HEK293 (cell line): Measurements from ENCODE around the gene OXSR1.

Experiments used
- CTCF ChIA-PET: fragments of 350-600 bp; formaldehyde crosslinking; extraction: SDS; loops from one replicate; lab custom pipeline; 2021; ENCODE audit warnings: antibody characterized with exemption; lab: Yijun Ruan, JAX
- POLR2A ChIA-PET: fragments of 300-600 bp; formaldehyde crosslinking; extraction: SDS; loops from one replicate; lab custom pipeline; 2020; ENCODE audit warnings: antibody characterized with exemption, inconsistent platforms; lab: Yijun Ruan, JAX
- H3K27ac ChIP-seq: fragments of 200-500 bp; sonication (Bioruptor generic); 2 replicates; pipeline ENCODE4 v1.5.1; 2014; ENCODE audit warnings: low read depth, low read length, control low read depth, inconsistent platforms; ENCODE audit errors: extremely low read depth
- H3K36me3 ChIP-seq, 2 experiments: fragments of 200-500 bp in 1 of 2; sonication (Bioruptor generic) in 1 of 2; 1 replicate in 1 of 2; 2 replicates in 1 of 2; pipeline ENCODE4 v1.5.1; 2014 to 2017; ENCODE audit warnings: inconsistent platforms in 2 of 2, low read length in 2 of 2; ENCODE audit not compliant: control insufficient read depth in 2 of 2, insufficient read depth in 1 of 2
- H3K4me1 ChIP-seq: fragments of 200-500 bp; sonication (Bioruptor generic); 2 replicates; pipeline ENCODE4 v1.5.1; 2014; ENCODE audit warnings: mild to moderate bottlenecking, low read length, inconsistent platforms; ENCODE audit not compliant: control insufficient read depth, insufficient read depth
- H3K4me3 ChIP-seq: 2 replicates; pipeline ENCODE4 v1.5.1; 2011; ENCODE audit warnings: low read depth, mild to moderate bottlenecking, control low read depth, low read length, moderate library complexity
- H3K9me3 ChIP-seq: fragments of 200-500 bp; sonication (Bioruptor generic); 2 replicates; pipeline ENCODE4 v1.5.1; 2014; ENCODE audit warnings: low read depth, low read length, inconsistent platforms; ENCODE audit not compliant: control insufficient read depth, insufficient read depth
- BCL11A ChIP-seq: fragments of 450-650 bp; formaldehyde crosslinking; IDR thresholded peaks from 2 replicates; pipeline ENCODE4 v1.5.1; 2016; ENCODE audit warnings: low read depth, missing biosample characterization, missing genetic modification characterization
- EGR2 ChIP-seq: fragments of 450-650 bp; formaldehyde crosslinking; IDR thresholded peaks from 2 replicates; pipeline ENCODE4 v1.5.1; 2016; ENCODE audit warnings: low read depth, missing biosample characterization, missing genetic modification characterization
- GLIS1 ChIP-seq: fragments of 450-650 bp; formaldehyde crosslinking; IDR thresholded peaks from 2 replicates; pipeline ENCODE4 v1.5.1; 2016; ENCODE audit warnings: missing biosample characterization, missing genetic modification characterization
- GLIS2 ChIP-seq: fragments of 450-650 bp; formaldehyde crosslinking; IDR thresholded peaks from 2 replicates; pipeline ENCODE4 v1.5.1; 2016; ENCODE audit warnings: missing biosample characterization, missing genetic modification characterization
- KLF16 ChIP-seq: fragments of 450-650 bp; formaldehyde crosslinking; IDR thresholded peaks from 2 replicates; pipeline ENCODE4 v1.5.1; 2017; ENCODE audit warnings: missing biosample characterization, missing genetic modification characterization
- KLF8 ChIP-seq: fragments of 450-650 bp; formaldehyde crosslinking; IDR thresholded peaks from 2 replicates; pipeline ENCODE4 v1.5.1; 2016; ENCODE audit warnings: missing biosample characterization, missing genetic modification characterization
- PRDM1 ChIP-seq: fragments of 450-650 bp; formaldehyde crosslinking; IDR thresholded peaks from 2 replicates; pipeline ENCODE4; 2016; ENCODE audit warnings: missing biosample characterization, missing genetic modification characterization
- ZBTB17 ChIP-seq: fragments of 450-650 bp; formaldehyde crosslinking; IDR thresholded peaks from 2 replicates; pipeline ENCODE4 v1.5.1; 2016; ENCODE audit warnings: missing biosample characterization, missing genetic modification characterization
- ZBTB20 ChIP-seq: fragments of 450-650 bp; formaldehyde crosslinking; IDR thresholded peaks from 2 replicates; pipeline ENCODE4 v1.5.1; 2016; ENCODE audit warnings: missing biosample characterization, missing genetic modification characterization
- ZBTB8A ChIP-seq: fragments of 450-650 bp; formaldehyde crosslinking; IDR thresholded peaks from 2 replicates; pipeline ENCODE4 v1.5.1; 2016; ENCODE audit warnings: missing biosample characterization, missing genetic modification characterization
- ZEB2 ChIP-seq: fragments of 450-650 bp; formaldehyde crosslinking; IDR thresholded peaks from 2 replicates; pipeline ENCODE4 v1.5.1; 2016; ENCODE audit warnings: missing biosample characterization, missing genetic modification characterization
- ZFP37 ChIP-seq: fragments of 450-650 bp; formaldehyde crosslinking; IDR thresholded peaks from 2 replicates; pipeline ENCODE4 v1.5.1; 2016; ENCODE audit warnings: missing biosample characterization, missing genetic modification characterization
- ZIC2 ChIP-seq: fragments of 450-650 bp; formaldehyde crosslinking; IDR thresholded peaks from 2 replicates; pipeline ENCODE4 v1.5.1; 2016; ENCODE audit warnings: missing biosample characterization, missing genetic modification characterization
- ZNF202 ChIP-seq: fragments of 450-650 bp; formaldehyde crosslinking; IDR thresholded peaks from 2 replicates; pipeline ENCODE4 v1.5.1; 2016; ENCODE audit warnings: missing biosample characterization, missing genetic modification characterization, borderline replicate concordance
- ZNF221 ChIP-seq: fragments of 450-650 bp; formaldehyde crosslinking; IDR thresholded peaks from 2 replicates; pipeline ENCODE4 v1.5.1; 2017; ENCODE audit warnings: missing biosample characterization, missing genetic modification characterization, borderline replicate concordance
- ZNF248 ChIP-seq: fragments of 450-650 bp; formaldehyde crosslinking; IDR thresholded peaks from 2 replicates; pipeline ENCODE4 v1.5.1; 2017; ENCODE audit warnings: missing biosample characterization, missing genetic modification characterization
- ZNF324 ChIP-seq: fragments of 450-650 bp; formaldehyde crosslinking; IDR thresholded peaks from 2 replicates; pipeline ENCODE4 v1.5.1; 2016; ENCODE audit warnings: missing biosample characterization, missing genetic modification characterization
- ZNF335 ChIP-seq: fragments of 450-650 bp; formaldehyde crosslinking; conservative IDR thresholded peaks from 2 replicates; pipeline ENCODE4 v1.5.1; 2016; ENCODE audit warnings: missing biosample characterization, missing genetic modification characterization
- ZNF501 ChIP-seq: fragments of 450-650 bp; formaldehyde crosslinking; IDR thresholded peaks from 2 replicates; pipeline ENCODE4 v1.5.1; 2016; ENCODE audit warnings: missing biosample characterization, missing genetic modification characterization
- ZNF600 ChIP-seq: fragments of 450-650 bp; formaldehyde crosslinking; IDR thresholded peaks from 2 replicates; pipeline ENCODE4 v1.5.1; 2016; ENCODE audit warnings: missing biosample characterization, missing genetic modification characterization
- ZNF623 ChIP-seq: fragments of 450-650 bp; formaldehyde crosslinking; IDR thresholded peaks from 2 replicates; pipeline ENCODE4 v1.5.1; 2016; ENCODE audit warnings: missing biosample characterization, missing genetic modification characterization
- TF ChIP-seq, protein P1 (sequence below): fragments of 450-650 bp; formaldehyde crosslinking; IDR thresholded peaks from 2 replicates; pipeline ENCODE4 v1.5.1; 2016; ENCODE audit warnings: missing biosample characterization, missing genetic modification characterization
- TF ChIP-seq, protein P2 (sequence below): fragments of 450-650 bp; formaldehyde crosslinking; optimal IDR thresholded peaks from 2 replicates; pipeline ENCODE3; 2016; ENCODE audit warnings: missing biosample characterization, mild to moderate bottlenecking, missing genetic modification characterization
- TF ChIP-seq, protein P3 (sequence below): fragments of 450-650 bp; formaldehyde crosslinking; IDR thresholded peaks from 2 replicates; pipeline ENCODE4 v1.5.1; 2016; ENCODE audit warnings: missing biosample characterization, missing genetic modification characterization
- TF ChIP-seq, protein P4 (sequence below): fragments of 450-650 bp; formaldehyde crosslinking; conservative IDR thresholded peaks from 2 replicates; pipeline ENCODE4 v1.5.1; 2016; ENCODE audit warnings: low read depth, missing biosample characterization, missing genetic modification characterization
- TF ChIP-seq, protein P5 (sequence below): fragments of 450-650 bp; formaldehyde crosslinking; IDR thresholded peaks from 2 replicates; pipeline ENCODE4 v1.5.1; 2017; ENCODE audit warnings: missing biosample characterization, missing genetic modification characterization

OXSR1 gene

DNA sequence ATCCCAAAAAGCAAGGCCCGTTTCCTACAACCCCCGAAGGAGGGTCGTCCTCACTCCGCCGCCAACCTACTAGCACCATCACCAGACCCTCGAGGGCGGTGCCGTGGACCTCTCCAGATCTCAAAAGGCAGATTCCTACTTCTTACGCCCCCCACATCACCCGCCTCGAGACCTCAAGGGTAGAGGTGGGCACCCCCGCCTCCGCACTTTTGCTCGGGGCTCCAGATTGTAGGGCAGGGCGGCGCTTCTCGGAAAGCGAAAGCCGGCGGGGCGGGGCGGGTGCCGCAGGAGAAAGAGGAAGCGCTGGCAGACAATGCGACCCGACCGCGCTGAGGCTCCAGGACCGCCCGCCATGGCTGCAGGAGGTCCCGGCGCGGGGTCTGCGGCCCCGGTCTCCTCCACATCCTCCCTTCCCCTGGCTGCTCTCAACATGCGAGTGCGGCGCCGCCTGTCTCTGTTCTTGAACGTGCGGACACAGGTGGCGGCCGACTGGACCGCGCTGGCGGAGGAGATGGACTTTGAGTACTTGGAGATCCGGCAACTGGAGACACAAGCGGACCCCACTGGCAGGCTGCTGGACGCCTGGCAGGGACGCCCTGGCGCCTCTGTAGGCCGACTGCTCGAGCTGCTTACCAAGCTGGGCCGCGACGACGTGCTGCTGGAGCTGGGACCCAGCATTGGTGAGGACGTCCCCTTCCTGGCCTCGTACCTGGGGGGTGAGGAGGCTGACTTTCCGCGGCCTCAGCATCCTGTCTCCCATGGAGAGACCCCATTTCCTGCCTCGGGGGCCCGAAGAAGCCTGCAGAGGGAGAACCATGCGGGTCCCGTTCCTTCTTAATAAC lies 26.8 kb upstream of the OXSR1 start, which contains the start of gene MYD88:
Gene MYD88 (plus strand): TSS at position 313 of the 842 bp plus-strand sequence. CDS start 40 bp downstream, at position 353.
- Histone ChIP-seq H3K27ac (no peak within 1 kb of the TSS; the same call in 1 of the 2 replicates), H3K4me3 (peak within 1 kb of the TSS; percentile 66), H3K4me1 (no peaks in the 10 kb centered on the region), H3K9me3 (no peaks in the 10 kb centered on the region), H3K36me3 (peaks cover 0 to 17% of the 10 kb centered on the region in 2 experiments; a peak in 1 of 3 replicates)
- ChIA-PET POLR2A (interaction anchor here (3.5 kb wide), 1 partner anchor 26 kb away, joined by 48 read pairs; the partner anchor contains the start of gene OXSR1), CTCF (interaction anchor here (1.4 kb wide), 1 partner anchor 208 kb away, joined by 6 read pairs; the partner anchor contains the start of gene XYLB)
- TF ChIP-seq KLF8 (tag by site-specific recombination) (0 out of 2 replicates have a peak, but pooled peaks have one; percentile 16), EGR2 (tag by site-specific recombination) (peak; percentile 72), ZNF324 (tag by site-specific recombination) (peak; percentile 33; the same call in 1 of the 2 replicates), ZNF335 (peak; percentile 95), ZBTB8A (tag by site-specific recombination) (peak; percentile 9; the same call in 1 of the 2 replicates), ZNF623 (tag by site-specific recombination) (no peak), KLF16 (tag by site-specific recombination) (no peak), GLIS2 (tag by site-specific recombination) (peak; percentile 93), GLIS1 (peak; percentile 47; the same call in 1 of the 2 replicates), ZNF600 (tag by site-specific recombination) (peak; percentile 95), ZBTB17 (tag by site-specific recombination) (peak; percentile 82), ZFP37 (tag by site-specific recombination) (0 out of 2 replicates have a peak, but pooled peaks have one; percentile 40), ZNF202 (tag by site-specific recombination) (no peak), BCL11A (tag by site-specific recombination) (no peak), ZIC2 (tag by site-specific recombination) (peak; percentile 64), PRDM1 (tag by site-specific recombination) (peak; percentile 37; the same call in 1 of the 2 replicates), ZBTB20 (tag by site-specific recombination) (peak; percentile 69; the same call in 1 of the 2 replicates), ZNF501 (tag by site-specific recombination) (peak; percentile 69; the same call in 1 of the 2 replicates), ZNF221 (tag by site-specific recombination) (no peak), ZNF248 (tag by site-specific recombination) (no peak), ZEB2 (tag by site-specific recombination) (0 out of 2 replicates have a peak, but pooled peaks have one; percentile 35)
- TF ChIP-seq, protein P1, sequence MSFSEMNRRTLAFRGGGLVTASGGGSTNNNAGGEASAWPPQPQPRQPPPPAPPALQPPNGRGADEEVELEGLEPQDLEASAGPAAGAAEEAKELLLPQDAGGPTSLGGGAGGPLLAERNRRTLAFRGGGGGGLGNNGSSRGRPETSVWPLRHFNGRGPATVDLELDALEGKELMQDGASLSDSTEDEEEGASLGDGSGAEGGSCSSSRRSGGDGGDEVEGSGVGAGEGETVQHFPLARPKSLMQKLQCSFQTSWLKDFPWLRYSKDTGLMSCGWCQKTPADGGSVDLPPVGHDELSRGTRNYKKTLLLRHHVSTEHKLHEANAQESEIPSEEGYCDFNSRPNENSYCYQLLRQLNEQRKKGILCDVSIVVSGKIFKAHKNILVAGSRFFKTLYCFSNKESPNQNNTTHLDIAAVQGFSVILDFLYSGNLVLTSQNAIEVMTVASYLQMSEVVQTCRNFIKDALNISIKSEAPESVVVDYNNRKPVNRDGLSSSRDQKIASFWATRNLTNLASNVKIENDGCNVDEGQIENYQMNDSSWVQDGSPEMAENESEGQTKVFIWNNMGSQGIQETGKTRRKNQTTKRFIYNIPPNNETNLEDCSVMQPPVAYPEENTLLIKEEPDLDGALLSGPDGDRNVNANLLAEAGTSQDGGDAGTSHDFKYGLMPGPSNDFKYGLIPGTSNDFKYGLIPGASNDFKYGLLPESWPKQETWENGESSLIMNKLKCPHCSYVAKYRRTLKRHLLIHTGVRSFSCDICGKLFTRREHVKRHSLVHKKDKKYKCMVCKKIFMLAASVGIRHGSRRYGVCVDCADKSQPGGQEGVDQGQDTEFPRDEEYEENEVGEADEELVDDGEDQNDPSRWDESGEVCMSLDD (tag by site-specific recombination): peak; percentile 45; the same call in 1 of the 2 replicates
- TF ChIP-seq, protein P2, sequence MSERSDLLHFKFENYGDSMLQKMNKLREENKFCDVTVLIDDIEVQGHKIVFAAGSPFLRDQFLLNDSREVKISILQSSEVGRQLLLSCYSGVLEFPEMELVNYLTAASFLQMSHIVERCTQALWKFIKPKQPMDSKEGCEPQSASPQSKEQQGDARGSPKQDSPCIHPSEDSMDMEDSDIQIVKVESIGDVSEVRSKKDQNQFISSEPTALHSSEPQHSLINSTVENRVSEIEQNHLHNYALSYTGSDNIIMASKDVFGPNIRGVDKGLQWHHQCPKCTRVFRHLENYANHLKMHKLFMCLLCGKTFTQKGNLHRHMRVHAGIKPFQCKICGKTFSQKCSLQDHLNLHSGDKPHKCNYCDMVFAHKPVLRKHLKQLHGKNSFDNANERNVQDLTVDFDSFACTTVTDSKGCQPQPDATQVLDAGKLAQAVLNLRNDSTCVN (tag by site-specific recombination): peak; percentile 36
- TF ChIP-seq, protein P3, sequence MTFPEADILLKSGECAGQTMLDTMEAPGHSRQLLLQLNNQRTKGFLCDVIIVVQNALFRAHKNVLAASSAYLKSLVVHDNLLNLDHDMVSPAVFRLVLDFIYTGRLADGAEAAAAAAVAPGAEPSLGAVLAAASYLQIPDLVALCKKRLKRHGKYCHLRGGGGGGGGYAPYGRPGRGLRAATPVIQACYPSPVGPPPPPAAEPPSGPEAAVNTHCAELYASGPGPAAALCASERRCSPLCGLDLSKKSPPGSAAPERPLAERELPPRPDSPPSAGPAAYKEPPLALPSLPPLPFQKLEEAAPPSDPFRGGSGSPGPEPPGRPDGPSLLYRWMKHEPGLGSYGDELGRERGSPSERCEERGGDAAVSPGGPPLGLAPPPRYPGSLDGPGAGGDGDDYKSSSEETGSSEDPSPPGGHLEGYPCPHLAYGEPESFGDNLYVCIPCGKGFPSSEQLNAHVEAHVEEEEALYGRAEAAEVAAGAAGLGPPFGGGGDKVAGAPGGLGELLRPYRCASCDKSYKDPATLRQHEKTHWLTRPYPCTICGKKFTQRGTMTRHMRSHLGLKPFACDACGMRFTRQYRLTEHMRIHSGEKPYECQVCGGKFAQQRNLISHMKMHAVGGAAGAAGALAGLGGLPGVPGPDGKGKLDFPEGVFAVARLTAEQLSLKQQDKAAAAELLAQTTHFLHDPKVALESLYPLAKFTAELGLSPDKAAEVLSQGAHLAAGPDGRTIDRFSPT: 0 out of 2 replicates have a peak, but pooled peaks have one; percentile 24
- TF ChIP-seq, protein P4, sequence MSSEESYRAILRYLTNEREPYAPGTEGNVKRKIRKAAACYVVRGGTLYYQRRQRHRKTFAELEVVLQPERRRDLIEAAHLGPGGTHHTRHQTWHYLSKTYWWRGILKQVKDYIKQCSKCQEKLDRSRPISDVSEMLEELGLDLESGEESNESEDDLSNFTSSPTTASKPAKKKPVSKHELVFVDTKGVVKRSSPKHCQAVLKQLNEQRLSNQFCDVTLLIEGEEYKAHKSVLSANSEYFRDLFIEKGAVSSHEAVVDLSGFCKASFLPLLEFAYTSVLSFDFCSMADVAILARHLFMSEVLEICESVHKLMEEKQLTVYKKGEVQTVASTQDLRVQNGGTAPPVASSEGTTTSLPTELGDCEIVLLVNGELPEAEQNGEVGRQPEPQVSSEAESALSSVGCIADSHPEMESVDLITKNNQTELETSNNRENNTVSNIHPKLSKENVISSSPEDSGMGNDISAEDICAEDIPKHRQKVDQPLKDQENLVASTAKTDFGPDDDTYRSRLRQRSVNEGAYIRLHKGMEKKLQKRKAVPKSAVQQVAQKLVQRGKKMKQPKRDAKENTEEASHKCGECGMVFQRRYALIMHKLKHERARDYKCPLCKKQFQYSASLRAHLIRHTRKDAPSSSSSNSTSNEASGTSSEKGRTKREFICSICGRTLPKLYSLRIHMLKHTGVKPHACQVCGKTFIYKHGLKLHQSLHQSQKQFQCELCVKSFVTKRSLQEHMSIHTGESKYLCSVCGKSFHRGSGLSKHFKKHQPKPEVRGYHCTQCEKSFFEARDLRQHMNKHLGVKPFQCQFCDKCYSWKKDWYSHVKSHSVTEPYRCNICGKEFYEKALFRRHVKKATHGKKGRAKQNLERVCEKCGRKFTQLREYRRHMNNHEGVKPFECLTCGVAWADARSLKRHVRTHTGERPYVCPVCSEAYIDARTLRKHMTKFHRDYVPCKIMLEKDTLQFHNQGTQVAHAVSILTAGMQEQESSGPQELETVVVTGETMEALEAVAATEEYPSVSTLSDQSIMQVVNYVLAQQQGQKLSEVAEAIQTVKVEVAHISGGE (tag by site-specific recombination): 0 out of 2 replicates have a peak, but pooled peaks have one; percentile 25
- TF ChIP-seq, protein P5, sequence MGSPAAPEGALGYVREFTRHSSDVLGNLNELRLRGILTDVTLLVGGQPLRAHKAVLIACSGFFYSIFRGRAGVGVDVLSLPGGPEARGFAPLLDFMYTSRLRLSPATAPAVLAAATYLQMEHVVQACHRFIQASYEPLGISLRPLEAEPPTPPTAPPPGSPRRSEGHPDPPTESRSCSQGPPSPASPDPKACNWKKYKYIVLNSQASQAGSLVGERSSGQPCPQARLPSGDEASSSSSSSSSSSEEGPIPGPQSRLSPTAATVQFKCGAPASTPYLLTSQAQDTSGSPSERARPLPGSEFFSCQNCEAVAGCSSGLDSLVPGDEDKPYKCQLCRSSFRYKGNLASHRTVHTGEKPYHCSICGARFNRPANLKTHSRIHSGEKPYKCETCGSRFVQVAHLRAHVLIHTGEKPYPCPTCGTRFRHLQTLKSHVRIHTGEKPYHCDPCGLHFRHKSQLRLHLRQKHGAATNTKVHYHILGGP: no peak
